ENCODE measurements around the gene TRIM40.

- TF ChIP-seq REST (IDR thresholded peaks at IDR 0.05; ENCODE audit: insufficient read depth in 1 of 2, low read depth in 2 of 2, low read length in 2 of 2) (no peak), POLR2AphosphoS5 (IDR thresholded peaks at IDR 0.05; ENCODE audit: low read depth, low read length) (no peak), TAF1 (IDR thresholded peaks at IDR 0.05; ENCODE audit: borderline replicate concordance, insufficient read depth, low read length) (no peak), SIN3A (IDR thresholded peaks at IDR 0.05; ENCODE audit: borderline replicate concordance, insufficient read depth, low read length) (no peak)
These were observed 22.8 kb upstream of the TRIM40 start, which contains the start of gene TRIM31 for GRCh38 chr6:30113003-30113759.

Measured in PFSK-1 (cell line).